Hippocampal formation (tissue), 2 donors: ENCODE data around the gene IRX3.

Experiments
- DNase-seq, 2 donors: peaks; one replicate each; lab custom pipeline; 2025; lab: John Stamatoyannopoulos, UW

The IRX3 gene

GRCh38 chr16:54290833-54291655 is 4.5 kb upstream of the IRX3 start:
- DNase-seq, result no peak

GRCh38 chr16:54289945-54290832 is 3.6 kb upstream of the IRX3 start:
- DNase-seq, result no peak

GRCh38 chr16:54289242-54289944 is 2.8 kb upstream of the IRX3 start:
- no peak for DNase-seq

GRCh38 chr16:54288835-54289241 is 2.3 kb upstream of the IRX3 start:
- DNase-seq, result no peak

GRCh38 chr16:54288030-54288834 is 1.6 kb upstream of the IRX3 start:
- no peak for DNase-seq

- DNase-seq, result no peak
These were observed 793 bp upstream of the IRX3 start for GRCh38 chr16:54287131-54288029.

GRCh38 chr16:54286090-54286365 is 559 bp downstream of the IRX3 start:
- no peak for DNase-seq

GRCh38 chr16:54285414-54286089 is 1.0 kb downstream of the IRX3 start:
- DNase-seq, result no peak

GRCh38 chr16:54284931-54285413 is 1.6 kb downstream of the IRX3 start:
- DNase-seq, result no peak

- DNase-seq, result no peak
These were observed 2.2 kb downstream of the IRX3 start for GRCh38 chr16:54284319-54284930.

- DNase-seq, result no peak
These were observed 2.8 kb downstream of the IRX3 start for GRCh38 chr16:54283725-54284318.

GRCh38 chr16:54282928-54283724 is 3.5 kb downstream of the IRX3 start:
- DNase-seq, result no peak

- peak in 1 of 2 donors; percentile 2 for DNase-seq
These were observed 4.2 kb downstream of the IRX3 start for GRCh38 chr16:54282202-54282927.

GRCh38 chr16:54281535-54282201 is 4.9 kb downstream of the IRX3 start:
- no peak for DNase-seq

- no peak for DNase-seq
These were observed 5.8 kb downstream of the IRX3 start for GRCh38 chr16:54280751-54281150.

- peak; percentile 3 to 17 for DNase-seq
These were observed 8.5 kb downstream of the IRX3 start for GRCh38 chr16:54277845-54278703.
